Mesenchymal stem cell (in vitro differentiated cells and primary cell): Measurements from ENCODE around the gene CCDC149.

ENCODE experiments used
- DNase-seq: peaks from one replicate; pipeline ENCODE4 v3.0.0-alpha.2; 2013
- H2AFZ ChIP-seq: one replicate; pipeline ENCODE4 v1.6.1; 2013; ENCODE audit warnings: low read depth, mild to moderate bottlenecking, control low read depth, inconsistent platforms, low read length, moderate library complexity
- H2AK5ac ChIP-seq: 2 replicates; pipeline ENCODE4 v1.6.1; 2013; ENCODE audit warnings: low read length, moderate library complexity, mild to moderate bottlenecking, inconsistent platforms; ENCODE audit not compliant: severe bottlenecking
- H2BK120ac ChIP-seq: one replicate; pipeline ENCODE4 v1.6.1; 2013; ENCODE audit warnings: low read depth, mild to moderate bottlenecking, inconsistent platforms, low read length, moderate library complexity
- H2BK12ac ChIP-seq, 2 experiments: one replicate each; pipeline ENCODE4 v1.6.1; 2013; ENCODE audit warnings: inconsistent platforms in 2 of 2, low read length in 2 of 2, mild to moderate bottlenecking in 2 of 2, moderate library complexity in 2 of 2, control low read depth in 1 of 2
- H2BK15ac ChIP-seq: one replicate; pipeline ENCODE4 v1.6.1; 2013; ENCODE audit warnings: mild to moderate bottlenecking, low read depth, inconsistent platforms; ENCODE audit not compliant: poor library complexity, severe bottlenecking
- H2BK5ac ChIP-seq: 2 replicates; pipeline ENCODE4 v1.6.1; 2013; ENCODE audit warnings: low read depth, mild to moderate bottlenecking, low read length, control low read depth, inconsistent platforms; ENCODE audit not compliant: poor library complexity, severe bottlenecking
- H3K14ac ChIP-seq, 2 experiments: one replicate each; pipeline ENCODE4 v1.6.1; 2013; ENCODE audit warnings: inconsistent platforms in 2 of 2, low read length in 2 of 2, control low read depth in 1 of 2, mild to moderate bottlenecking in 1 of 2, moderate library complexity in 1 of 2
- H3K18ac ChIP-seq, 2 experiments: one replicate each; pipeline ENCODE4 v1.6.1; 2013; ENCODE audit warnings: inconsistent platforms in 2 of 2, low read length in 2 of 2, control low read depth in 1 of 2, low read depth in 1 of 2, mild to moderate bottlenecking in 1 of 2
- H3K23ac ChIP-seq, 2 experiments: one replicate each; pipeline ENCODE4 v1.6.1; 2013; ENCODE audit warnings: inconsistent platforms in 2 of 2, low read length in 2 of 2, mild to moderate bottlenecking in 2 of 2, moderate library complexity in 2 of 2, control low read depth in 1 of 2
- H3K27ac ChIP-seq: 2 replicates; pipeline ENCODE4 v1.5.1; 2013; ENCODE audit warnings: mild to moderate bottlenecking, moderate library complexity, low read length, control low read depth, inconsistent platforms; ENCODE audit not compliant: poor library complexity, severe bottlenecking
- H3K27me3 ChIP-seq, 2 experiments: 2 replicates each; pipeline versions ENCODE4 v1.6.1 to v1.7.0; 2013; ENCODE audit warnings: low read length in 2 of 2, mild to moderate bottlenecking in 2 of 2, moderate library complexity in 2 of 2, control low read depth in 1 of 2, inconsistent platforms in 1 of 2; ENCODE audit not compliant: control insufficient read depth in 1 of 2, insufficient read depth in 1 of 2
- H3K36me3 ChIP-seq, 2 experiments: 2 replicates each; pipeline versions ENCODE4 v1.6.1 to v1.7.0; 2013; ENCODE audit warnings: low read length in 2 of 2, control low read depth in 1 of 2, inconsistent platforms in 1 of 2, low read depth in 1 of 2, mild to moderate bottlenecking in 1 of 2; ENCODE audit not compliant: insufficient read depth in 2 of 2, control insufficient read depth in 1 of 2
- H3K4ac ChIP-seq, 2 experiments: one replicate each; pipeline ENCODE4 v1.6.1; 2013; ENCODE audit warnings: inconsistent platforms in 2 of 2, low read length in 2 of 2, mild to moderate bottlenecking in 2 of 2, moderate library complexity in 2 of 2, control low read depth in 1 of 2, low read depth in 1 of 2
- H3K4me1 ChIP-seq: 2 replicates; pipeline ENCODE4 v1.6.1; 2013; ENCODE audit warnings: low read depth, low read length, control low read depth; ENCODE audit not compliant: control insufficient read depth, insufficient read depth
- H3K4me2 ChIP-seq: 2 replicates; pipeline ENCODE4 v1.6.1; 2013; ENCODE audit warnings: low read length, mild to moderate bottlenecking, inconsistent platforms; ENCODE audit not compliant: poor library complexity, severe bottlenecking
- H3K4me3 ChIP-seq, 2 experiments: 2 replicates each; pipeline versions ENCODE4 v1.5.1 to v1.7.0; 2013; ENCODE audit warnings: low read length in 2 of 2, mild to moderate bottlenecking in 2 of 2, control low read depth in 1 of 2, low read depth in 1 of 2; ENCODE audit not compliant: insufficient read depth in 1 of 2
- H3K79me1 ChIP-seq: replicated peaks from 2 replicates; pipeline ENCODE4 v1.6.1; 2013; ENCODE audit warnings: mild to moderate bottlenecking, control low read depth, low read length, inconsistent platforms; ENCODE audit not compliant: poor library complexity, severe bottlenecking
- H3K9ac ChIP-seq: 2 replicates; pipeline ENCODE4 v1.7.0; 2013; ENCODE audit warnings: mild to moderate bottlenecking, low read length, moderate library complexity
- H3K9me3 ChIP-seq: 2 replicates; pipeline ENCODE4 v1.7.0; 2013; ENCODE audit warnings: mild to moderate bottlenecking, low read length; ENCODE audit not compliant: control insufficient read depth
- H4K8ac ChIP-seq: one replicate; pipeline ENCODE4 v1.6.1; 2013; ENCODE audit warnings: inconsistent platforms, mild to moderate bottlenecking, low read length, moderate library complexity
- H4K91ac ChIP-seq: one replicate; pipeline ENCODE4 v1.6.1; 2013; ENCODE audit warnings: mild to moderate bottlenecking, low read length, inconsistent platforms
- WGBS: methylation state at CpG from one replicate; pipeline ENCODE4 v1.1.7; 2013; ENCODE audit warnings: mixed read lengths; 5-methylcytosine and 5-hydroxymethylcytosine counted together

CCDC149 gene

DNA sequence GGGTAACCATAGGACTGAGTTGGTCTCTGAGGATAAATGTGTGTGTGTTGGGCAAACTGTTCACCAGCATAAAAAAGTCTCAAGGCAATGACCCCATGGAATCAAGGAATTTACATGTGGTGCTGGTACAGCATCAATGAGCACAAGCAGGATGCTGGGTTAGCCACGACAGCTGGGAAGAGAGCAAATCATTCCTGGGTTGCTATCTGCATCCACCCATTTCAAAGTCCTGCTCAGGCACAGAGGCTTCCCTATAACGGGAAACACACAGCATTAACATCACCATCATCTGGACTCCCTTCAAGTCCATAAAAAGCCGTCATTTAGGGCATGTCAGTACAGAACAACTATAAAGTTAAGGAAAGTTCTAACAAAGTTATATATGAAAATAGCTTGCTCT, 41.6 kb downstream of the CCDC149 start:
- Histone ChIP-seq H3K4me1 (no peaks in the 10 kb centered on the region), H3K9ac (no peak overlapping the region), H3K4me2 (no peak overlapping the region), H3K23ac (no peak overlapping the region), H4K8ac (no peak overlapping the region), H2BK5ac (no peak overlapping the region), H3K18ac (no peak overlapping the region), H3K36me3 (peaks cover 18 to 74% of the 10 kb centered on the region in 2 experiments), H2AK5ac (no peak overlapping the region), H2BK15ac (no peak overlapping the region), H4K91ac (no peak overlapping the region), H2BK120ac (no peak overlapping the region), H3K79me1 (peaks cover 3% of the 10 kb centered on the region), H3K27me3 (no peaks in the 10 kb centered on the region), H2BK12ac (no peak overlapping the region), H2AFZ (no peak overlapping the region), H3K14ac (no peak overlapping the region), H3K4me3 (no peak overlapping the region), H3K4ac (no peak overlapping the region), H3K27ac (no peak overlapping the region), H3K9me3 (no peaks in the 10 kb centered on the region)
- no peak for DNase-seq
- whole genome bisulfite sequencing = 94% methylated on average over 1 of the region's 3 CpGs

DNA sequence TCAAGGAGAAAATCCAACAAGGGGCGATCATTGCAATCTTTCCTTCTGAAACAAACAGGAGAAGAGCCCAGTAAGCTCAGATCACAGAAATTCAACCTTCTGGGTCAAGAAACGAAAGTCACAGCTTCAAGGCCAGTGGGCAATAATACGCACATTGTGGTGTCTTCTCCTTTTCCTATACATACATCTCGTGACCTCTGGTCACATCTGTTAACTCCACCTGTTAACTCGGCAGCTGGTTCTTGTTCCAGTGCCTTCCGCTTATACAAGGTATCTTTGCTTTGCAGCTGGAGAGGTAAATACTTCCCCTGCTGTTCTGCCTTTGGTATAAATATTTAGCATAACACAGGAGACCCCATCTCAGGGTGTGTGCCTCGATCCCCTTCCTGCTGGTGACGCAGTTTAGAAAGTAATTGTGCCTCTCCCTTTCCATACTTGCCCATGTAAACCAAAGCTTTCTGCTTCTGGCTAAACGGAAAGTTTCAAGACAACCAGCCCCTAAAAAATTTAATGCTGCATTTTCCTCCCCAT, 45.0 kb downstream of the CCDC149 start:
- no peak overlapping the region for H4K91ac ChIP-seq
- H3K4me1 ChIP-seq = no peaks in the 10 kb centered on the region
- H3K4me2 ChIP-seq = no peak overlapping the region
- no peak overlapping the region for H3K4me3 ChIP-seq
- no peak overlapping the region for H2BK120ac ChIP-seq
- H2BK5ac ChIP-seq = no peak overlapping the region
- peaks cover 4% of the 10 kb centered on the region for H3K79me1 ChIP-seq
- no peak overlapping the region for H3K4ac ChIP-seq
- peaks cover 13 to 84% of the 10 kb centered on the region in 2 experiments for H3K36me3 ChIP-seq
- H2BK15ac ChIP-seq = no peak overlapping the region
- no peak for DNase-seq
- H2AK5ac ChIP-seq = no peak overlapping the region
- no peak overlapping the region for H2AFZ ChIP-seq
- no peak overlapping the region for H2BK12ac ChIP-seq
- no peak overlapping the region for H3K14ac ChIP-seq
- H3K9ac ChIP-seq = no peak overlapping the region
- no peaks in the 10 kb centered on the region for H3K27me3 ChIP-seq
- H4K8ac ChIP-seq = no peak overlapping the region
- H3K27ac ChIP-seq = no peak overlapping the region
- H3K23ac ChIP-seq = no peak overlapping the region
- H3K9me3 ChIP-seq = peaks cover 28% of the 10 kb centered on the region
- 77% methylated on average over 9 of the region's 9 CpGs for WGBS
- H3K18ac ChIP-seq = no peak overlapping the region

DNA sequence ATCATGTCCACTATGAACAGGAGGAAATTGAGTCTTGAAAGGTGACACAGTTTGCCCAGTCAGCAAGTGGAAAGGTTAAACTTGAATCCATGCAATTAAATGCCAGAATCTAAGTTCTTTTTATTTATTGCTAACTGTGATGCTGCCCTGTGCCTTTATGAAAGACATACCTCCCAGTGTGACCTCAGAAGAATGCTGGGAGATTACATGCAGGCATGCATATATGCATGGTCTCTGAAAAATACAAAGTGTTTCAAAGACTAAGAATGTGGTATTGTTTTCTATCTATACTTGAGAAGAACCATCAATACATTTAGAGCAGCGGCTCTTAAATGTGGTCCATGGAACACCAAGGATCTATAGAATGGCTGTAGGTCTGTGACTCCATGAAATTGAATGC, 45.6 kb downstream of the CCDC149 start:
- H3K27ac ChIP-seq = no peak overlapping the region
- peaks cover 32% of the 10 kb centered on the region for H3K9me3 ChIP-seq
- H3K23ac ChIP-seq = no peak overlapping the region
- no peak overlapping the region for H2AK5ac ChIP-seq
- no peak overlapping the region for H2BK5ac ChIP-seq
- H3K4me3 ChIP-seq = no peak overlapping the region
- H2BK12ac ChIP-seq = no peak overlapping the region
- H3K27me3 ChIP-seq = no peaks in the 10 kb centered on the region
- H3K18ac ChIP-seq = no peak overlapping the region
- no peak overlapping the region for H3K14ac ChIP-seq
- DNase-seq = no peak
- no peak overlapping the region for H4K8ac ChIP-seq
- H3K36me3 ChIP-seq = peaks cover 8 to 79% of the 10 kb centered on the region in 2 experiments
- H3K4me1 ChIP-seq = no peaks in the 10 kb centered on the region
- H2AFZ ChIP-seq = no peak overlapping the region
- no peak overlapping the region for H2BK120ac ChIP-seq
- H3K4me2 ChIP-seq = no peak overlapping the region
- peaks cover 4% of the 10 kb centered on the region for H3K79me1 ChIP-seq
- WGBS = 100% methylated on average over 1 of the region's 1 CpG
- H3K9ac ChIP-seq = no peak overlapping the region
- H2BK15ac ChIP-seq = no peak overlapping the region
- no peak overlapping the region for H3K4ac ChIP-seq
- no peak overlapping the region for H4K91ac ChIP-seq

DNA sequence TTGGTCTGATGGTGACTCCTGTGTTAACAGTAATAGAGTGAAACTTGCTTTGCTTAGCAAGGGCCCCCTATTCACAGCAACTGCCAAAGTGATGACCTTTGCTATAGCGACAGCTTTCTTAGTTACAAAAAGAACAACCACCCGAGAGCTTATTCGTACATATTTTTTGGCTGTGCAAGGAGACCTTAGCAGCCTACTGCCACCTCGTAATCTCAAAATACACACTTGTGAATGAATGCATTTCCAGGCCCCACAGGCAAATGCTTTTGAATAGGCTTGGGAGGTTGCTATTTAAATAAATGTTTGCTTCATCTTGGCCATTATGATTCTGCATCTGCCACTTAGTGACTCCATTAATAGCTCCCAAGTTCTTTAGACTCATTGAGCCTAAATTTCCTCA, 47.4 kb downstream of the CCDC149 start:
- H2AK5ac ChIP-seq = no peak overlapping the region
- no peak overlapping the region for H2BK15ac ChIP-seq
- no peak overlapping the region for H2AFZ ChIP-seq
- no peak overlapping the region for H3K18ac ChIP-seq
- no peak overlapping the region for H3K9ac ChIP-seq
- no peak overlapping the region for H3K27ac ChIP-seq
- H4K91ac ChIP-seq = no peak overlapping the region
- H2BK12ac ChIP-seq = no peak overlapping the region
- no peak for DNase-seq
- no peak overlapping the region for H3K4me3 ChIP-seq
- H3K23ac ChIP-seq = no peak overlapping the region
- no peak overlapping the region for H2BK120ac ChIP-seq
- H4K8ac ChIP-seq = no peak overlapping the region
- H3K4me2 ChIP-seq = no peak overlapping the region
- no peaks in the 10 kb centered on the region for H3K27me3 ChIP-seq
- no peak overlapping the region for H2BK5ac ChIP-seq
- H3K36me3 ChIP-seq = peaks cover 8 to 71% of the 10 kb centered on the region in 2 experiments
- no peak overlapping the region for H3K14ac ChIP-seq
- 87% methylated on average over 3 of the region's 4 CpGs for WGBS
- H3K9me3 ChIP-seq = peaks cover 36% of the 10 kb centered on the region
- peaks cover 4% of the 10 kb centered on the region for H3K79me1 ChIP-seq
- H3K4me1 ChIP-seq = no peaks in the 10 kb centered on the region
- no peak overlapping the region for H3K4ac ChIP-seq
